SK-N-SH treated with all-trans-retinoic acid at 6 μM for 48 hours (cell line): ENCODE data around the gene SIL1.

Experiments used
- ATAC-seq: fragments of 200-7000 bp; cut with Tn5 transposase; 3 replicates; pipeline ENCODE4 v1.9.1; 2020; ENCODE audit warnings: mild to moderate bottlenecking, moderate library complexity
- ARNTL ChIP-seq: fragments of 450-650 bp; formaldehyde crosslinking; IDR thresholded peaks from 2 replicates; pipeline ENCODE4 v1.5.0; 2020; ENCODE audit warnings: low read depth, mild to moderate bottlenecking, moderate library complexity, borderline replicate concordance
- BACH2 ChIP-seq: fragments of 250-450 bp; sonication (Bioruptor Pico); IDR thresholded peaks from 2 replicates; pipeline ENCODE4 v1.9.0; 2021; ENCODE audit warnings: mild to moderate bottlenecking, borderline replicate concordance
- CREB5 ChIP-seq: fragments of 250-450 bp; sonication (Bioruptor Pico); IDR thresholded peaks from 2 replicates; pipeline ENCODE4 v1.5.1; 2020; ENCODE audit warnings: low read depth, mild to moderate bottlenecking, moderate library complexity
- CSDC2 ChIP-seq: fragments of 250-450 bp; sonication (Bioruptor Pico); IDR thresholded peaks from 2 replicates; pipeline ENCODE4 v1.5.0; 2020; ENCODE audit warnings: mild to moderate bottlenecking, moderate library complexity
- CSRNP3 ChIP-seq: fragments of 250-450 bp; sonication (Bioruptor Pico); IDR thresholded peaks from 2 replicates; pipeline ENCODE4 v1.5.1; 2021; ENCODE audit warnings: mild to moderate bottlenecking, moderate library complexity
- ESRRG ChIP-seq: fragments of 250-450 bp; sonication (Bioruptor Pico); IDR thresholded peaks from 2 replicates; pipeline ENCODE4 v1.6.1; 2021; ENCODE audit warnings: mild to moderate bottlenecking
- GLIS3 ChIP-seq: fragments of 250-450 bp; sonication (Bioruptor Pico); IDR thresholded peaks from 2 replicates; pipeline ENCODE4 v1.5.0; 2020; ENCODE audit warnings: mild to moderate bottlenecking, moderate library complexity
- ISL1 ChIP-seq: fragments of 250-450 bp; sonication (Bioruptor Pico); IDR thresholded peaks from 2 replicates; pipeline ENCODE4 v2.1.2; 2022; ENCODE audit warnings: mild to moderate bottlenecking, moderate library complexity
- OSR1 ChIP-seq: fragments of 250-450 bp; sonication (Bioruptor Pico); IDR thresholded peaks from 2 replicates; pipeline ENCODE4 v1.8.0; 2022; ENCODE audit warnings: moderate library complexity, mild to moderate bottlenecking, inconsistent platforms
- PATZ1 ChIP-seq: fragments of 250-450 bp; sonication (Bioruptor Pico); IDR thresholded peaks from 2 replicates; pipeline ENCODE4 v1.8.0; 2020; ENCODE audit warnings: mild to moderate bottlenecking, moderate library complexity, borderline replicate concordance
- PPARA ChIP-seq: fragments of 250-450 bp; sonication (Bioruptor Pico); IDR thresholded peaks from 2 replicates; pipeline ENCODE4 v1.5.0; 2020; ENCODE audit warnings: mild to moderate bottlenecking, borderline replicate concordance
- RARB ChIP-seq: fragments of 250-450 bp; sonication (Bioruptor Pico); IDR thresholded peaks from 2 replicates; pipeline ENCODE4 v1.8.0; 2021; ENCODE audit warnings: mild to moderate bottlenecking, moderate library complexity
- TCF4 ChIP-seq: fragments of 250-450 bp; sonication (Bioruptor Pico); IDR thresholded peaks from 2 replicates; pipeline ENCODE4 v1.8.0; 2021; ENCODE audit warnings: mild to moderate bottlenecking, moderate library complexity, borderline replicate concordance
- TOX ChIP-seq: fragments of 250-450 bp; sonication (Bioruptor Pico); IDR thresholded peaks from 2 replicates; pipeline ENCODE4 v1.8.0; 2021; ENCODE audit warnings: mild to moderate bottlenecking, moderate library complexity, borderline replicate concordance
- TSHZ2 ChIP-seq: fragments of 250-450 bp; sonication (Bioruptor Pico); IDR thresholded peaks from 2 replicates; pipeline ENCODE4 v1.5.0; 2020; ENCODE audit warnings: mild to moderate bottlenecking, moderate library complexity
- ZC3H10 ChIP-seq: fragments of 250-450 bp; sonication (Bioruptor Pico); IDR thresholded peaks from 2 replicates; pipeline ENCODE4 v1.5.1; 2021; ENCODE audit warnings: mild to moderate bottlenecking, moderate library complexity
- ZFP3 ChIP-seq: fragments of 250-450 bp; sonication (Bioruptor Pico); IDR thresholded peaks from 2 replicates; pipeline ENCODE4 v1.5.0; 2020; ENCODE audit warnings: mild to moderate bottlenecking, moderate library complexity
- ZFP30 ChIP-seq: fragments of 450-650 bp; formaldehyde crosslinking; IDR thresholded peaks from 2 replicates; pipeline ENCODE4 v1.5.0; 2022; ENCODE audit warnings: mild to moderate bottlenecking, moderate library complexity
- ZNF70 ChIP-seq: fragments of 450-650 bp; formaldehyde crosslinking; IDR thresholded peaks from 2 replicates; pipeline ENCODE4 v1.5.0; 2020; ENCODE audit warnings: mild to moderate bottlenecking, moderate library complexity

Gene SIL1

GRCh38 chr5:139088024-139088423 is 110.1 kb downstream of the SIL1 start (continued):
- no peak for TF ChIP-seq CREB5 (CRISPR knock-in tag)
- TF ChIP-seq TCF4, result no peak
- no peak for TF ChIP-seq ARNTL
- TF ChIP-seq GLIS3 (CRISPR knock-in tag), result no peak

- ATAC-seq, result no peak
- TF ChIP-seq CSDC2 (no peak), RARB (CRISPR knock-in tag) (no peak), TOX (no peak), ZC3H10 (CRISPR knock-in tag) (no peak), BACH2 (CRISPR knock-in tag) (no peak), PPARA (no peak), ZFP3 (CRISPR knock-in tag) (no peak), ARNTL (no peak)
Observed at GRCh38 chr5:139082813-139083498, 115.2 kb downstream of the SIL1 start.

- no peak for TF ChIP-seq RARB (CRISPR knock-in tag)
- TF ChIP-seq PATZ1 (CRISPR knock-in tag), result no peak
- no peak for TF ChIP-seq TSHZ2
- no peak for TF ChIP-seq PPARA
- no peak for TF ChIP-seq CREB5 (CRISPR knock-in tag)
- TF ChIP-seq ISL1, result no peak
- TF ChIP-seq ZFP30 (CRISPR knock-in tag), result no peak
- no peak for TF ChIP-seq CSRNP3 (CRISPR knock-in tag)
- TF ChIP-seq TCF4, result no peak
- no peak for TF ChIP-seq ZNF70 (CRISPR knock-in tag)
- TF ChIP-seq OSR1, result no peak
- no peak for TF ChIP-seq ZFP3 (CRISPR knock-in tag)
- TF ChIP-seq BACH2 (CRISPR knock-in tag), result no peak
- TF ChIP-seq GLIS3 (CRISPR knock-in tag), result no peak
- TF ChIP-seq ESRRG (CRISPR knock-in tag), result no peak
- TF ChIP-seq TOX, result no peak
- TF ChIP-seq, all 23 proteins: peak for 0
- no peak for ATAC-seq
Observed at GRCh38 chr5:139079991-139080610, 118.1 kb downstream of the SIL1 start.
